ENCODE results near the gene IKZF3. TPM values are rescaled to one million over a fixed set of nuclear protein-coding genes. Genes with fewer than 3 reads are reported as not detected.

The IKZF3 gene
- total RNA-seq, 1 experiment from 2014 or later = 0.22 TPM

- Histone ChIP-seq H2BK120ac (ENCODE audit: low read depth, low read length, poor library complexity, severe bottlenecking) (no peak overlapping the region), H3K56ac (ENCODE audit: insufficient read length, low read depth, low read length) (no peak overlapping the region), H3K14ac (ENCODE audit: insufficient read depth, low read length) (no peak overlapping the region; the same call in 1 of the 2 replicates), H2AFZ (ENCODE audit: low read length) (no peak overlapping the region), H3K18ac (ENCODE audit: insufficient read length, low read depth, low read length) (no peak overlapping the region), H2AK5ac (ENCODE audit: insufficient read length, low read length) (no peak overlapping the region), H3K27ac (ENCODE audit: insufficient read length, low read depth, low read length) (no peak overlapping the region), H2BK12ac (ENCODE audit: insufficient read length, low read depth, low read length) (no peak overlapping the region), H3K23me2 (ENCODE audit: insufficient read length, low read depth, low read length, poor library complexity, severe bottlenecking) (no peaks in the 10 kb centered on the region), H3K79me2 (ENCODE audit: insufficient read depth, low read length) (no peaks in the 10 kb centered on the region), H3K4me2 (ENCODE audit: insufficient read depth, insufficient read length, low read length) (no peak overlapping the region), H2BK15ac (ENCODE audit: low read depth, low read length) (no peak overlapping the region), H3K9ac (ENCODE audit: extremely low read depth, insufficient read length, low read length) (no peak overlapping the region), H3K23ac (ENCODE audit: insufficient read length, low read depth, low read length) (no peak overlapping the region), H2BK20ac (ENCODE audit: low read depth, low read length, poor library complexity, severe bottlenecking) (no peak overlapping the region), H3K9me3 (ENCODE audit: control insufficient read depth, low read depth, low read length) (no peaks in the 10 kb centered on the region), H3K4ac (ENCODE audit: low read depth, low read length) (no peak overlapping the region), H2BK5ac (ENCODE audit: insufficient read length, low read length) (no peak overlapping the region), H3K79me1 (ENCODE audit: insufficient read depth, low read depth, low read length, poor library complexity, severe bottlenecking) (no peaks in the 10 kb centered on the region), H3T11ph (ENCODE audit: low read length) (no peak overlapping the region), H4K5ac (ENCODE audit: insufficient read length, low read depth, low read length) (no peak overlapping the region), H3K4me1 (ENCODE audit: insufficient read depth, low read length) (no peaks in the 10 kb centered on the region), H4K91ac (ENCODE audit: insufficient read length, low read depth, low read length) (no peak overlapping the region), H4K8ac (replicated peaks; ENCODE audit: insufficient read length, low read depth, low read length) (no peak overlapping the region), H4K20me1 (ENCODE audit: control insufficient read depth, insufficient read depth, insufficient read length) (no peaks in the 10 kb centered on the region), H3K27me3 (ENCODE audit: insufficient read depth, low read length) (no peaks in the 10 kb centered on the region)
- TF ChIP-seq CTCF (conservative IDR thresholded peaks at IDR 0.05) = no peak
- no CpG with 5 or more reads among the region's 4 CpGs for WGBS (ENCODE audit: extremely low coverage, insufficient read length, low lambda C conversion rate)
- Mint-ChIP-seq H3K36me3 (ENCODE audit: insufficient read depth in 1 of 3, low read depth in 3 of 3) (no peaks in the 10 kb centered on the region), H3K4me1 (peaks cover 7 to 12% of the 10 kb centered on the region in 2 experiments), H3K9me3 (no peaks in the 10 kb centered on the region), H3K4me3 (no peak overlapping the region), H3K27me3 (ENCODE audit: low read depth) (no peaks in the 10 kb centered on the region; the same call in 1 of the 2 replicates), H3K27ac (no peak overlapping the region)
- no peak for DNase-seq
Observed at GRCh38 chr17:39774047-39774446, 90.1 kb downstream of the IKZF3 start.

Measured in H9 (cell line).